ENCODE results near the gene PAPOLA. TPM values are rescaled to one million over a fixed set of nuclear protein-coding genes. Genes with fewer than 3 reads are reported as not detected.
A peak's percentile ranks its signal among the peaks of the same experiment; 100 is the strongest.

PAPOLA gene
- total RNA-seq, 1 donor from 2014 or later: 143 TPM

DNA sequence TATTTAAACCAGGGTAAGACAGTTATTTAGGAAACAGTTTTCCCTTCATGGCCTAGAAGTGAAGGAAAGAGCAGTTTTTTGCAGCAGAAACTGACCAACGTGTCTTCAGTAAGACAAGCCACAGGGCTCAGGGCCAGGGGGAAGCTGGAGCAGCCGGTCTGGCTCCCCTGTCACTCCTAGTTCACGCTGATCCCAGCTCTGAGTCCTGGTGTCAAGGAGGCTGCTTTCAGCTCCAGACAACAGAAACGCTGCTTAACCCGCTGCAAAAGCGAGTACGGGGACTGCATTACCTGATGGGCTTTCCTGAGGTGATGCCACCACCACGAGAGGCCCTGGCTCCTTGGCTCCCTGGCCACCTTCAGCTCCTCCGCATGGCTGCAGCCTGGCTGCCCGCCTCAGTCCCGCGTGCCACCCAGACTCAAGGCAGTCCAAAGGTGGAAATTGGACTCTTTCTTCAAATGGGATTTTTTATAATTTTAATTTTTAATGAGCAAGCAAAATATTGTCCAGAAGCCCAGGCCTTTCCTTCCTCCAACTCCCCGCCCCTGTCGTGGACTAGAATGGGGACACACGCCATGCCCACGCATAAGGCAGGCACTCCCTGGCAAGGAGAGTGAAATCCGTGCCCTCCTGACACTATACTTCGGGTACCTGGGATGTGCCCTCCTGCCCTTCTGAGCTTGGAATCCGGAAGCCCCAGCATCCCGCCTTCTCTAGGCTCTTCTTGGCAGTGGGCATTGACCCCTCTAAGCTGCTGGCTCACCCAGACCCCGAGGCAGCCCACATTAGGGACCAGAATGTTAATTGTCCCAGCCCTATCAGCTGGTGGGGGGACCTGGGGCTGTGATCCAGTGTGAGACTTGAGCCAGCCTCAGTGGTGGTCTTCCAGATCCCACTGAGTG, 85.0 kb downstream of the PAPOLA start:
- Histone ChIP-seq H3K4me3 (no peak overlapping the region), H3K36me3 (no peaks in the 10 kb centered on the region), H3K27me3 (no peaks in the 10 kb centered on the region), H3K4me1 (peaks cover 9% of the 10 kb centered on the region), H3K9me3 (no peaks in the 10 kb centered on the region), H3K27ac (no peak overlapping the region)
- no peak for TF ChIP-seq POLR2AphosphoS5 (IDR thresholded peaks at IDR 0.05; ENCODE audit: insufficient read depth in 1 of 2, low read depth in 1 of 2)
- no peak for TF ChIP-seq POLR2A (IDR thresholded peaks at IDR 0.05)
- TF ChIP-seq, protein P1, sequence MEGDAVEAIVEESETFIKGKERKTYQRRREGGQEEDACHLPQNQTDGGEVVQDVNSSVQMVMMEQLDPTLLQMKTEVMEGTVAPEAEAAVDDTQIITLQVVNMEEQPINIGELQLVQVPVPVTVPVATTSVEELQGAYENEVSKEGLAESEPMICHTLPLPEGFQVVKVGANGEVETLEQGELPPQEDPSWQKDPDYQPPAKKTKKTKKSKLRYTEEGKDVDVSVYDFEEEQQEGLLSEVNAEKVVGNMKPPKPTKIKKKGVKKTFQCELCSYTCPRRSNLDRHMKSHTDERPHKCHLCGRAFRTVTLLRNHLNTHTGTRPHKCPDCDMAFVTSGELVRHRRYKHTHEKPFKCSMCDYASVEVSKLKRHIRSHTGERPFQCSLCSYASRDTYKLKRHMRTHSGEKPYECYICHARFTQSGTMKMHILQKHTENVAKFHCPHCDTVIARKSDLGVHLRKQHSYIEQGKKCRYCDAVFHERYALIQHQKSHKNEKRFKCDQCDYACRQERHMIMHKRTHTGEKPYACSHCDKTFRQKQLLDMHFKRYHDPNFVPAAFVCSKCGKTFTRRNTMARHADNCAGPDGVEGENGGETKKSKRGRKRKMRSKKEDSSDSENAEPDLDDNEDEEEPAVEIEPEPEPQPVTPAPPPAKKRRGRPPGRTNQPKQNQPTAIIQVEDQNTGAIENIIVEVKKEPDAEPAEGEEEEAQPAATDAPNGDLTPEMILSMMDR (IDR thresholded peaks at IDR 0.05): no peak
- intact Hi-C loops (cut with DNase I): no loop called here
- peak; percentile 44 to 55 for DNase-seq (ENCODE audit: extremely low spot score in 2 of 2)

DNA sequence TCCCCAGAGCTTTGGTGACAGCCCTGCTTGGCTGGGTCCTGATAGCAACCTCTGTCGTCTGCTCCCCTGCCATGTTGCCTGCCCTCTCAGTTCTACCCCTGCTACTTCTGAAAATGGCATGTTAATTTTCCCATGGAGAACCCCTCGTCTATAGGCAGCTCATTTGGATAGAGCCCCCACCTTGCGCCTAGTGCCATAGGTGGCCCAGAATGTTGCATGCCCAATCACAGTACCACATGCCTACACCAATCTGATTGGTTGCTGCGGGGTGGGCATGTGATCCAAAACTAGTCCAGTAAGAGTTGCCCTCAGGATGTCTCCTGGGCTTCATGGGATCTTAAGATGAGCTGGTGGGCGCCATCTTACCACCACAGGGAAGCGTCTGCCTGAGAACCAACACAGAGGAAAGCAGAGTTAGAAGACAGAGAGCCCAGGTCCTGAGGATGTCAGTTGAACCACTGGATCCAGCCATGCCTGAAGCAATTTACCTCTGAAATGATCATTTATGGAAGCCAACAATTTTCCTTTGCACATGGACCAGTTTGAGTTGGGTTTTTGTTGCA, 85.7 kb downstream of the PAPOLA start:
- no peaks in the 10 kb centered on the region for H3K27me3 ChIP-seq
- H3K36me3 ChIP-seq: no peaks in the 10 kb centered on the region
- DNase-seq (ENCODE audit: extremely low spot score in 2 of 2): peak; percentile 54 to 87
- intact Hi-C loops (cut with DNase I): no loop called here
- H3K27ac ChIP-seq: no peak overlapping the region
- H3K4me1 ChIP-seq: peaks cover 16% of the 10 kb centered on the region
- H3K9me3 ChIP-seq: no peaks in the 10 kb centered on the region
- H3K4me3 ChIP-seq: no peak overlapping the region
- TF ChIP-seq POLR2A (IDR thresholded peaks at IDR 0.05) (no peak), POLR2AphosphoS5 (IDR thresholded peaks at IDR 0.05; ENCODE audit: insufficient read depth in 1 of 2, low read depth in 1 of 2) (no peak)
- TF ChIP-seq, protein P1 (IDR thresholded peaks at IDR 0.05): no peak

DNA sequence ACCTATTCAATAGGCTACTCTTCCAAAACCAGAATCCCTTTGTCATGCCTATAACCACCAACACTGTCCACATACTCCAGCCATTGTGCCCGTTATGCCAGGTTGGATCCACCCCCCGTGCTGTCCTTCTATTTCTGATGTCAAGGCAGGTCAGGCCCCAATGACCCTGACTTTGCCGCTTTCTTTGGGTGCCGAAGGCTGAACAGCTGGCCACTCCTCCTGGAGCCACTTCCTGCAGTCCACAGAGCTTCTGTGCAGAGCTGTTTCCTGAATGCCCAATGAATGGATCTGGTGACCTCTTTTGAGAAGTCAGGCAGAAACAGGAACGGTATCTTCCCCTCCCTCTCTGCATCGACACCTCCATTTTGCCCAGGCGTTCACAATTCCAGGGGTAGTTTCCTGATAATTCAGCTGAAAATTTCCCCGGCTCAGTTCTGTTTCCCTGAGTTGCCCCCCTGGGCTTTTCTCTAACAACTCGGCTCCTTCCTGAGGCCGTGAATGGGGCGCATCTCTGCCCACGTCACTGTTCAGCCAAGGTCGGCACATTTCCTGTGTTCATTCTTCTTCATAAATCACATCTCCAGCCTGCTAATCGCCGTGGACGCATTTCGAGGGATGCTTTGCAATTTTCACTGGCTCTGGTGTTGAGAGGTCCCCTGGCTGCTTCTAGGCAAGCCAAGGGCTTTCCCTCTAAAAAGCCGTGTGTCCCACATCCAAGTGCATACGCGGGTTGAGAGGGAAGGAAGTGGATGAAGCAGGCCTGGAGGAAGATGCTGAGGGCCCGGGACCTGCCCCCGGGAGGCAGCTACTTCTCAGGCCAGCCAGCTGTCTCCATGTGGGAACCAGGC, 86.5 kb downstream of the PAPOLA start:
- Histone ChIP-seq H3K4me3 (no peak overlapping the region), H3K27me3 (no peaks in the 10 kb centered on the region), H3K9me3 (no peaks in the 10 kb centered on the region), H3K36me3 (no peaks in the 10 kb centered on the region), H3K4me1 (peaks cover 18% of the 10 kb centered on the region), H3K27ac (no peak overlapping the region)
- intact Hi-C loops (cut with DNase I): no loop called here
- peak; percentile 46 to 83 for DNase-seq (ENCODE audit: extremely low spot score in 2 of 2)
- TF ChIP-seq POLR2A (IDR thresholded peaks at IDR 0.05) (no peak), POLR2AphosphoS5 (IDR thresholded peaks at IDR 0.05; ENCODE audit: insufficient read depth in 1 of 2, low read depth in 1 of 2) (no peak)
- TF ChIP-seq, protein P1 (IDR thresholded peaks at IDR 0.05): no peak

DNA sequence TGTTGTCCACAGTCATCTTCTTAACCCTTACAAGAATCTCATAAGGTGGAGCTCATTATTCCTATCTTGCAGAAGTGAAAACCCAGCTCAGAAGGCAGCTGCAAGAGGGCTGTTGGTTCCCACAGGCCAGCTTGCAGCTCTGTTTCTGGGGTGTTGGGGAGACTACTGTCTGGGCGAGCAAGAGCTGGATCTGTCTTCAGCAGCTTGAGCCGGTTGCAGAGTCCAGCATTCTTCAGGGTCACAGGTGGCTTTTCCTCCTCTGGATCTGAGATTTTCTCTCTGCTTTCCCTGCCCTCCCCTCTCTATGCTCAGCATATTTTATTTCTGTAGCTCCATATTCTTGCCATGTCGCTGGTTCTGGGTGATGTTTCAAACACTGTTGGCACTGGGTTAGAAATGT, 87.4 kb downstream of the PAPOLA start:
- Histone ChIP-seq H3K27ac (no peak overlapping the region), H3K4me1 (peaks cover 18% of the 10 kb centered on the region), H3K36me3 (no peaks in the 10 kb centered on the region), H3K4me3 (no peak overlapping the region), H3K9me3 (no peaks in the 10 kb centered on the region), H3K27me3 (no peaks in the 10 kb centered on the region)
- intact Hi-C loops (cut with DNase I): no loop called here
- DNase-seq (ENCODE audit: extremely low spot score in 2 of 2): peak in 1 of 2 donors; percentile 77
- TF ChIP-seq POLR2AphosphoS5 (IDR thresholded peaks at IDR 0.05; ENCODE audit: insufficient read depth in 1 of 2, low read depth in 1 of 2): no peak
- TF ChIP-seq, protein P1 (IDR thresholded peaks at IDR 0.05): no peak
- no peak for TF ChIP-seq POLR2A (IDR thresholded peaks at IDR 0.05)

Measured in vagina (tissue), 2 donors.